SK-N-SH (cell line): ENCODE data around the gene MACROD2. TPM values are rescaled to one million over a fixed set of nuclear protein-coding genes. Genes with fewer than 3 reads are reported as not detected.

ENCODE experiments used
- CTCF ChIA-PET: fragments of 300-600, 350-600 bp; formaldehyde crosslinking; extraction: SDS; loops from one replicate; lab custom pipeline; 2021; lab: Yijun Ruan, JAX
- POLR2A ChIA-PET: fragments of 350-600 bp; sonication (Branson Sonifier 250); formaldehyde crosslinking; extraction: SDS; loops from one replicate; lab custom pipeline; 2020; ENCODE audit warnings: antibody characterized with exemption, inconsistent platforms; lab: Yijun Ruan, JAX
- DNase-seq: peaks from one replicate; pipeline ENCODE4 v3.0.0; 2012
- H2AFZ ChIP-seq: fragments of 200-600 bp; sonication (generic); 2 replicates; pipeline ENCODE4 v1.8.1; 2016; ENCODE audit warnings: antibody characterized with exemption, mild to moderate bottlenecking, low read depth
- H3F3A ChIP-seq: fragments of 200-600 bp; sonication (generic); replicated peaks from 2 replicates; pipeline ENCODE3; 2016; ENCODE audit warnings: antibody characterized with exemption, mild to moderate bottlenecking; ENCODE audit not compliant: insufficient read depth
- H3K27ac ChIP-seq, 2 experiments: fragments of 200-500 bp in 1 of 2; fragments of 200-600 bp in 1 of 2; sonication (Bioruptor generic) in 1 of 2; sonication (generic), shearing (Covaris generic) in 1 of 2; 2 replicates each; pipeline versions ENCODE4 v1.5.1 to v1.6.1; 2014 to 2016; ENCODE audit warnings: low read depth in 2 of 2, inconsistent platforms in 1 of 2, low read length in 1 of 2, mild to moderate bottlenecking in 1 of 2, mixed read lengths in 1 of 2
- H3K27me3 ChIP-seq: fragments of 200-600 bp; sonication (generic), shearing (Covaris generic); 2 replicates; pipeline ENCODE4 v1.6.1; 2016; ENCODE audit warnings: mixed run types; ENCODE audit not compliant: insufficient read depth
- H3K36me3 ChIP-seq, 2 experiments: fragments of 200-500 bp in 1 of 2; fragments of 200-600 bp in 1 of 2; sonication (Bioruptor generic) in 1 of 2; sonication (generic) in 1 of 2; replicated peaks in 1 of 2; 2 replicates each; pipeline versions ENCODE3 to v1.5.1; 2014 to 2016; ENCODE audit warnings: low read length in 1 of 2, mild to moderate bottlenecking in 1 of 2; ENCODE audit not compliant: insufficient read depth in 2 of 2, control insufficient read depth in 1 of 2
- H3K4me1 ChIP-seq, 2 experiments: fragments of 200-500 bp in 1 of 2; fragments of 200-600 bp in 1 of 2; sonication (Bioruptor generic) in 1 of 2; sonication (generic), shearing (Covaris generic) in 1 of 2; 2 replicates each; pipeline versions ENCODE4 v1.5.1 to v1.6.1; 2014 to 2016; ENCODE audit warnings: low read depth in 1 of 2, low read length in 1 of 2, mixed run types in 1 of 2; ENCODE audit not compliant: insufficient read depth in 2 of 2, control insufficient read depth in 1 of 2
- H3K4me2 ChIP-seq: fragments of 200-600 bp; sonication (generic), shearing (Covaris generic); 2 replicates; pipeline ENCODE4 v1.6.1; 2017; ENCODE audit warnings: mixed run types
- H3K4me3 ChIP-seq, 2 experiments: fragments of 200-500 bp in 1 of 2; fragments of 200-600 bp in 1 of 2; sonication (Bioruptor generic) in 1 of 2; sonication (generic), shearing (Covaris generic) in 1 of 2; 2 replicates each; pipeline versions ENCODE4 v1.5.1 to v1.8.1; 2014 to 2016; ENCODE audit warnings: low read depth in 2 of 2, inconsistent platforms in 1 of 2, low read length in 1 of 2, mild to moderate bottlenecking in 1 of 2, mixed read lengths in 1 of 2, moderate library complexity in 1 of 2
- H3K79me2 ChIP-seq: fragments of 200-600 bp; sonication (generic); 2 replicates; pipeline ENCODE4 v1.8.1; 2017; ENCODE audit warnings: mild to moderate bottlenecking; ENCODE audit not compliant: insufficient read depth
- H3K9ac ChIP-seq: fragments of 200-600 bp; sonication (generic); 2 replicates; pipeline ENCODE4 v1.6.1; 2017; ENCODE audit warnings: mixed run types
- H3K9me2 ChIP-seq: fragments of 200-600 bp; sonication (generic); 2 replicates; pipeline ENCODE4 v1.6.1; 2017; ENCODE audit warnings: mixed run types
- H3K9me3 ChIP-seq: fragments of 200-600 bp; sonication (generic); 2 replicates; pipeline ENCODE4 v1.6.1; 2017; ENCODE audit warnings: mixed run types, mild to moderate bottlenecking, moderate library complexity
- H4K20me1 ChIP-seq: fragments of 200-600 bp; sonication (generic); 2 replicates; pipeline ENCODE4 v1.6.1; 2017; ENCODE audit warnings: mild to moderate bottlenecking, mixed run types; ENCODE audit not compliant: insufficient read depth
- CTCF ChIP-seq: fragments of 200-600 bp; sonication (generic); IDR thresholded peaks from 2 replicates; pipeline ENCODE4 v1.6.1; 2017; ENCODE audit warnings: antibody characterized with exemption, mild to moderate bottlenecking, moderate library complexity
- EP300 ChIP-seq, 2 experiments: IDR thresholded peaks; 2 replicates each; pipeline versions ENCODE4 v1.4.0 to v1.6.1; 2012; ENCODE audit warnings: borderline replicate concordance in 1 of 2, low read depth in 1 of 2, low read length in 1 of 2
- IRF3 ChIP-seq: fragments of 150-350 bp; IDR thresholded peaks from 2 replicates; pipeline ENCODE4 v1.6.1; 2016; ENCODE audit warnings: mild to moderate bottlenecking, low read depth, low read length
- JUND ChIP-seq: IDR thresholded peaks from 2 replicates; pipeline ENCODE4 v1.4.0; 2012
- MAX ChIP-seq: IDR thresholded peaks from 2 replicates; pipeline ENCODE4 v1.4.0; 2012; ENCODE audit warnings: low read depth
- MEF2A ChIP-seq: IDR thresholded peaks from 2 replicates; pipeline ENCODE4 v1.4.0; 2012; ENCODE audit warnings: low read depth, borderline replicate concordance
- PBX3 ChIP-seq: IDR thresholded peaks from 2 replicates; pipeline ENCODE4; 2012
- RAD21 ChIP-seq: IDR thresholded peaks from 2 replicates; pipeline ENCODE4 v1.6.1; 2012; ENCODE audit warnings: mild to moderate bottlenecking, low read length
- REST ChIP-seq: IDR thresholded peaks from 2 replicates; pipeline ENCODE4 v1.6.1; 2012; ENCODE audit warnings: mild to moderate bottlenecking, low read depth, low read length, moderate library complexity
- RFX5 ChIP-seq: IDR thresholded peaks from 2 replicates; pipeline ENCODE4 v1.6.1; 2012; ENCODE audit warnings: mild to moderate bottlenecking, improper control_type of control experiment, low read length
- RXRA ChIP-seq: IDR thresholded peaks from 2 replicates; pipeline ENCODE4 v1.4.0; 2012; ENCODE audit warnings: low read depth, mild to moderate bottlenecking, borderline replicate concordance
- SIN3A ChIP-seq: IDR thresholded peaks from 2 replicates; pipeline ENCODE4 v1.6.1; 2012; ENCODE audit warnings: low read depth, mild to moderate bottlenecking, low read length, moderate library complexity, borderline replicate concordance
- TAF1 ChIP-seq: IDR thresholded peaks from 2 replicates; pipeline ENCODE4 v1.6.1; 2012; ENCODE audit warnings: low read depth, mild to moderate bottlenecking, low read length, moderate library complexity, borderline replicate concordance
- TEAD4 ChIP-seq: IDR thresholded peaks from 2 replicates; pipeline ENCODE4 v1.4.0; 2012; ENCODE audit warnings: mild to moderate bottlenecking, borderline replicate concordance; ENCODE audit not compliant: insufficient read depth
- USF2 ChIP-seq: fragments of 150-350 bp; IDR thresholded peaks from 2 replicates; pipeline ENCODE4 v1.6.1; 2017; ENCODE audit warnings: antibody characterized with exemption, low read length, low read depth, borderline replicate concordance
- WGBS: methylation state at CpG from one replicate; pipeline ENCODE4 v1.1.6; 2017; ENCODE audit warnings: low lambda C conversion rate; 5-methylcytosine and 5-hydroxymethylcytosine counted together
- polyA plus RNA-seq, 3 experiments: library from polyadenylated mRNA; depleted of rRNA; stranded (reverse); fragments of >200 nt; gene quantifications; 2 replicates each; pipeline ENCODE4 v1.2.3, GENCODE V29; 2012

The MACROD2 gene
- polyA plus RNA-seq, 1 of the 3 experiments (the other 2 are of a cell fraction) = 0.33 TPM

- TF ChIP-seq REST (no peak), IRF3 (no peak), USF2 (no peak), RXRA (no peak), EP300 (IDR thresholded peaks at IDR 0.05; ENCODE audit: borderline replicate concordance in 1 of 2, low read depth in 1 of 2, low read length in 1 of 2) (no peak)
These were observed 2056.7 kb downstream of the MACROD2 start (continued) for GRCh38 chr20:16051968-16052367.

- Histone ChIP-seq H4K20me1 (no peaks in the 10 kb centered on the region), H3K4me2 (no peak overlapping the region), H3F3A (no peaks in the 10 kb centered on the region), H3K9ac (no peak overlapping the region), H3K9me3 (no peaks in the 10 kb centered on the region), H3K36me3 (no peaks in the 10 kb centered on the region), H3K27me3 (no peaks in the 10 kb centered on the region), H3K4me1 (no peaks in the 10 kb centered on the region; a peak in 2 of 4 replicates), H3K79me2 (no peaks in the 10 kb centered on the region), H2AFZ (no peak overlapping the region), H3K9me2 (no peaks in the 10 kb centered on the region), H3K27ac (no peak overlapping the region), H3K4me3 (no peak overlapping the region)
- WGBS = 61% methylated on average over 4 of the region's 4 CpGs
- ChIA-PET CTCF (interaction anchor here (1.5 kb wide), 1 partner anchor 17 kb away, joined by 3 read pairs; no protein-coding TSS in a partner anchor), POLR2A (no interaction called here)
- no peak for DNase-seq
- TF ChIP-seq SIN3A (no peak), RAD21 (no peak), RFX5 (no peak), MEF2A (no peak), PBX3 (no peak), MAX (no peak), CTCF (no peak), TEAD4 (no peak), EP300 (IDR thresholded peaks at IDR 0.05; ENCODE audit: borderline replicate concordance in 1 of 2, low read depth in 1 of 2, low read length in 1 of 2) (no peak), TAF1 (no peak), USF2 (no peak), JUND (no peak)
These were observed 2057.1 kb downstream of the MACROD2 start for GRCh38 chr20:16052456-16052855.
